Stimulated activated naive CD8-positive, alpha-beta T cell treated with anti-CD3 and anti-CD28 coated beads, Interleukin-15, Interleukin-2, amounts not matched to agents 100 ng/mL and 50 ng/mL, for 24 hours (primary cell): ENCODE results near the gene TAX1BP3.
"Not testable (repeated sequence)": the region's sequence is repeated elsewhere in the genome, so short reads cannot be mapped to it uniquely, and the experiment has no call there.

Experiments used
- H3K27ac Mint-ChIP-seq: one replicate; pipeline ENCODE4 v1.8.0; 2021; ENCODE audit warnings: mild to moderate bottlenecking, mixed read lengths
- H3K27me3 Mint-ChIP-seq: one replicate; pipeline ENCODE4 v1.8.0; 2021; ENCODE audit warnings: mixed read lengths
- H3K36me3 Mint-ChIP-seq: one replicate; pipeline ENCODE4 v1.8.0; 2021; ENCODE audit warnings: low read depth, mixed read lengths
- H3K4me1 Mint-ChIP-seq: one replicate; pipeline ENCODE4 v1.8.0; 2021; ENCODE audit warnings: low read depth, mixed read lengths
- H3K4me3 Mint-ChIP-seq: one replicate; pipeline ENCODE4 v1.8.0; 2021; ENCODE audit warnings: mild to moderate bottlenecking, mixed read lengths
- H3K9me3 Mint-ChIP-seq: one replicate; pipeline ENCODE4 v1.8.0; 2021; ENCODE audit warnings: mixed read lengths

Gene TAX1BP3, protein sequence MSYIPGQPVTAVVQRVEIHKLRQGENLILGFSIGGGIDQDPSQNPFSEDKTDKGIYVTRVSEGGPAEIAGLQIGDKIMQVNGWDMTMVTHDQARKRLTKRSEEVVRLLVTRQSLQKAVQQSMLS

DNA sequence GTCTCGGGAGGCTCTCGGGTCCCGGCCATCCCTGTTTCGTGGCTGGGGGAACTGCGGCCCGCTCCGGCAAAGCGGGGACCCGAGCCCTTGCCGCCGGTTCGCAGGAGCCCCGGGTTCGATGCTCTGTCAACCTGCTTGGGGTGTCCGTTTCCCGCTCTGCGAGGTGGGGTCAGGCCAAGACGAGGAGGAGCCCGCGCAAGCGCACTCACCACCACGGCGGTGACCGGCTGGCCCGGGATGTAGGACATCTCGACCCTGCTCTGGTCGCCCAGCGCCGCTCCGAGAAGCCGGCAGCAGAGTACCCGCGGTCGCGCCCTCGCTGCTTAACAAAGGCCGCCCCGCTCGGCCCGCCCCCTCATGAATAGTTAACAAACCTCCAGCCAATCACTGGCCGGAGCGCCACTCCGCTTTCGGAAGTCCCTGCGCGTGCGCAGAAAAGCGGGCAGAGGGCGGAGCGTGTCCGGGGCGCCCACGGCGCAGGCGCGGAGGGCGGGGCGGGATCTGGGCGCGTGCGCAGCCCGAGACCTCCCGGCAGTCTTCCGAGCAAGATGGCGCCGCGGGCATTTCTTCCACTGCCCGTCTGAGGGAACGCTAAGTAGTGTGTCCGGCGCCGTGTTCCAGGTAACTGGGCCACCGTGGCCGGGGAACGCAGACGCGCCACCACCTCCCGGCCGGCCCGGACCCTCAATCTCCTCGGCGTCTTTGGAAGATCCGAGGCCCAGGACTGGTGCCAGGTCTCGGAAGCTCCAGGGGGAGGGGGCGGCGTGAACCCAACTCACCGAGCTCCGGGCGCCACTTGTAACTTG, at the start of gene TAX1BP3, which contains the start of gene EMC6:
Gene TAX1BP3, minus strand, starts transcription at position 300 of the 806 bp plus-strand sequence. Its CDS starts 52 bp downstream, at position 248.
Gene EMC6, plus strand, starts transcription at position 534 of the 806 bp plus-strand sequence. CDS start 335 bp downstream, outside the sequence.
- H3K9me3 Mint-ChIP-seq = no peaks in the 10 kb centered on the region
- H3K4me1 Mint-ChIP-seq = peaks cover 25% of the 10 kb centered on the region
- H3K36me3 Mint-ChIP-seq = peaks cover 14% of the 10 kb centered on the region
- H3K4me3 Mint-ChIP-seq = peak within 1 kb of the TSS; percentile 94
- peak within 1 kb of the TSS; percentile 94 for H3K27ac Mint-ChIP-seq
- H3K27me3 Mint-ChIP-seq = no peaks in the 10 kb centered on the region

DNA sequence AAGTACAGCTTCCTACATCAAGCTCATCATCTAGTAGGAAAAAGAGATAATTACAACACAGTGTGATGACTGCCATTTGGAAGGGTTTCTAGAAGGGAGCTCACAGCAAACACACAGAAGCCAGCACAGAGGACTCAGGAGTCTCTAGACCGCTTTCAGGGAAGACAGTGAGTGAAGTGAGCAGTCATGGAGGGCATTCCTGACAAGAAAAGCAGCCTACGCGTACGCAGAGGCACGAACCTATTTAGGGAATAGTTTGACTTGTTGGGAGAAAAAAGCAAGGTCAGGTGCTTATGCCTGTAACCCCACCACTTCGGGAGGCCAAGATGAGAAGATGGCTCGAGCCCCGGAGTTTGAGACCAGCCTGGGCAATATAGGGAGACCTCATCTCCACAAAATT, 46.9 kb upstream of the TAX1BP3 start:
- Mint-ChIP-seq H3K9me3 (no peaks in the 10 kb centered on the region), H3K36me3 (peaks cover 68% of the 10 kb centered on the region), H3K27ac (no peak overlapping the region), H3K4me1 (peaks cover 58% of the 10 kb centered on the region), H3K27me3 (no peaks in the 10 kb centered on the region), H3K4me3 (no peak overlapping the region)

DNA sequence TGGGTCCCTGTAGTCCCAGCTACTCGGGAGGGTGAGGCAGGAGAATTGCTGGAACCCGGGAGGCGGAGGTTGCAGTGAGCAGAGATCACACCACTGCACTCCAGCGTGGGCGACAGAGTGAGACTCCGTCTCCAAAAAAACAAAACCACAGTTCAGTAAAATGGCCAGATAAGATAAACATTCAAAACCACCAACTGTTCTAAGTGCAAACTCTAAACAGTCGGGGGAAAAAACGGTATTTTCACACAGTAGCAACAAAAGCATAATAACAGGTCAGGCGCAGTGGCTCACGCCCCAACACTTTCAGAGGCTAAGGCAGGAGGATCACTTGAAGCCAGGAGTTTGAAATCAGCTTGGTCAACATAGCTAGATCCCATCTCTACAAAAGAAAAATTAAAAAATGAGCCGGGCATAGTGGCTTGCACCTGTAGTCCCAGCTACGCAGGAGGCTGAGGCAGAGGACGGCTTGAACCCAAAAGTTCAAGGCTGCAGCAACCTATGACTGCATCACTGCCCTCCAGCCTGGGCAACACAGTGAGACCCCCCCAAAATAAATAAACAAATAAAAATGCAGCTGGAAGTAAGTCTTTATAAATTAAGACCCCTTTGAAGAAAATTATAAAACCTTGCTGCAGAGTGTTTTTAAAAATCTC, 44.6 kb upstream of the TAX1BP3 start:
- H3K36me3 Mint-ChIP-seq = peaks cover 49% of the 10 kb centered on the region
- no peaks in the 10 kb centered on the region for H3K9me3 Mint-ChIP-seq
- H3K27ac Mint-ChIP-seq = peak overlapping the region; percentile 26
- no peaks in the 10 kb centered on the region for H3K27me3 Mint-ChIP-seq
- peak overlapping the region; percentile 10 for H3K4me3 Mint-ChIP-seq
- peaks cover 58% of the 10 kb centered on the region for H3K4me1 Mint-ChIP-seq

DNA sequence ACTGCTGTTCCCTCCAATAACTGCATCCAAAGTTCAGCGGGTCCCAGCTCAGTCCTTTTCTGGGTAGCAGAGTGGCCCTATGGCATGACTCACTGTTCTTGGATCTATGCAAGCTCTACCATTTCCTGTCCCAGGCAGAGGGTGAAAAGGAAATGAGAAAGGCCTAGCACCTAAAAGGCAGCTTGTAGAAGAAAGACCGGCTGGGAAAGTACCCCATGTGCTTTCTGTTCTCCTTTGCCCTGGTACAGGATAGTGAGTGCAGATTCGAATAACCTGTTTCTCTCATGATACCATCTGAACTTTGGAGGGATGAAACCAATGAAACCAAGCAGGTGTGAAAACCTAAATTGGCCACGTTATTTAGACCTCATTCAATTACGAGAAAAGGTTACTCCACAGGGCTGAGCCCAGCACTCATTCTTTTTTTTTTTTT, 42.6 kb upstream of the TAX1BP3 start:
- H3K9me3 Mint-ChIP-seq = no peaks in the 10 kb centered on the region
- H3K4me1 Mint-ChIP-seq = peaks cover 58% of the 10 kb centered on the region
- no peaks in the 10 kb centered on the region for H3K27me3 Mint-ChIP-seq
- H3K27ac Mint-ChIP-seq = peak overlapping the region; percentile 69
- H3K36me3 Mint-ChIP-seq = peaks cover 32% of the 10 kb centered on the region
- H3K4me3 Mint-ChIP-seq = peak overlapping the region; percentile 20

DNA sequence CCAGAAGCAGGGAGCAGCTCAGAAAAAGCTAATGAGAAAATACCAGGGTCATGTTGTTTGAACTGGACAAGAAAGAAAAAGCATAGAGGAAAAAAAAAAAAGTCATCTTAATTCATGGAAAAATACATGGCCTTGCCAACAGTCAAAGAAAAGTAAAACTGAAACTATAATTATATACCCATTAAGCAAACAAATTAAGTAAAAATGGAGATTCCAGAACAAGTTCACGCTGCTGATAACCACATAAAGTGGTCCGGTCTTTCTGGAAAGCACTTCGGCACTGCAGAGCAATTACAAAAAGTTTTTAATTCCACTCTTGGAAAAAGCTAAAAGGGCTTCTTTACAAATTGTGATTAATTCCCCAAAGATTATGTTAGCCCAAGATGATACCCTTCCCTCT, 40.0 kb upstream of the TAX1BP3 start:
- Mint-ChIP-seq H3K4me3 (no peak overlapping the region), H3K36me3 (peaks cover 16% of the 10 kb centered on the region), H3K27me3 (no peaks in the 10 kb centered on the region), H3K27ac (peak overlapping the region; percentile 41), H3K9me3 (no peaks in the 10 kb centered on the region), H3K4me1 (peaks cover 50% of the 10 kb centered on the region)

DNA sequence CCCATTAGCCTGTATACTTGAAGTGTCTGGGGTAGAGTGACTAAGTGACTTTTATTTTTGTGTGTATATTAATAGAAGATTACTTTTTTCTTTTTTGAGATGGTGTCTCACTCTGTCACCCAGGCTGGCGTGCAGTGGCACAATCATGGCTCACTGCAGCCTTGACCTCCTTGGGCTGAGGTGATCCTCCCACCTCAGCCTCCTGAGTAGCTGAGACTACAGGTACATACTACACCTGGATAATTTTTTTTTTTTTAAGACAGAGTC, 37.3 kb upstream of the TAX1BP3 start:
- H3K27me3 Mint-ChIP-seq, H3K4me3 Mint-ChIP-seq, H3K36me3 Mint-ChIP-seq, H3K9me3 Mint-ChIP-seq, H3K27ac Mint-ChIP-seq: not testable (repeated sequence)
- H3K4me1 Mint-ChIP-seq = peaks cover 34% of the 10 kb centered on the region

DNA sequence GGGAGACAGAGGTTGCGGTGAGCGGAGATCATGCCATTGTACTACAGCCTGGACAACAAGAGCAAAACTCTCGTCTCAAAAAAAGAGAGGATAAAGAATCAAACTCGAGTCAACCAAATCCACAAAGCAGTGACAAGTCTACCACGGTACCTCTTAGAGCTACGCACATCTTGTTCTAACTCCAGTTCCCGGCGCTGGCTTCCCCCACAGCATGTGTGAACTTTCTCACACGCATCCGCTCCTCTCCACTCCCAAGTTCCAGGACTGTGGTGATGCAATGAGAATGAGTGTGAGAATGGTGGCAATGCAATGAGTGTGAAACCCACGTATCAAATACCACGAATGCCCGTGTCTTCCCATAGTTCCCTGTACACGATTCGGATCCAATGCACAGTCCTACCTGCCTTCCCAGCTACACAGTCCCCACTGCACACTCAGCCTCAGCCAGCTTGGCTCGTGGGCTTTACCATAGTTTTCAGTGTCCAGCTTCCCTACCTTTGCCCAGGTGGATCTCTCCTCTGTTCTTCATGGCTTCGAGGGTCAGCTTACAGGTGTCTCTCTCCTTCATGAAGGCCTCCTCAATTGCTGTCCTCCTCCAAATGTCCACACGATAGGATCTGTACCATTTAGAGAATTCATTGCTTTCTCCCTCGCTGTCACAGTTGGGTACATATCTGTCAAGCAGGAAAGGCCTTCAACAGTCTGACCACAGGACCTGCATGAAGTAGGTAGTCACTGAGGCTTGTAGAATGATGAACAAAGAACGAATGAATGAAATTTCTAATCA, 36.7 kb upstream of the TAX1BP3 start:
- Mint-ChIP-seq H3K27ac (no peak overlapping the region), H3K4me3 (no peak overlapping the region), H3K27me3 (no peaks in the 10 kb centered on the region), H3K9me3 (peaks cover 3% of the 10 kb centered on the region), H3K36me3 (peaks cover 9% of the 10 kb centered on the region), H3K4me1 (peaks cover 33% of the 10 kb centered on the region)

DNA sequence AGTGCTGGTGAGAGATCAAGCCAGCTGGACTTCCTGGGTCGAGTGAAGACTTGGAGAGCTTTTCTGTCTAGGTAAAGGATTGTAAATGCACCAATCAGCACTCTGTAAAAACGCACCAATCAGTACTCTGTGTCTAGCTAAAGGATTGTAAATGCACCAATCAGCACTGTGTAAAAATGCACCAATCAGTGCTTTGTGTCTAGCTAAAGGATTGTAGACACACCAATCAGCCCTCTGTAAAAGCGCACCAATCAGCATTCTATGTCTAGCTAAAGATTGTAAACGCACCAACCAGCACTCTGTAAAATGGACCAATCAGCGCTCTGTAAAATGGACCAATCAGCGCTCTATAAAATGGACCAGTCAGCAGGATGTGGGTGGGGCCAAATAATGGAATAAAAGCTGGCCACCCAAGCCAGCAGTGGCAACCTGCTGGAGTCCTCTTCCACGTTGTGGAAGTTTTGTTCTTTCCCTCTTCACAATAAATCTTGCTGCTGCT, 33.7 kb upstream of the TAX1BP3 start:
- not testable (repeated sequence) for H3K4me3 Mint-ChIP-seq, H3K27me3 Mint-ChIP-seq, H3K36me3 Mint-ChIP-seq, H3K27ac Mint-ChIP-seq, H3K9me3 Mint-ChIP-seq
- peaks cover 13% of the 10 kb centered on the region for H3K4me1 Mint-ChIP-seq

DNA sequence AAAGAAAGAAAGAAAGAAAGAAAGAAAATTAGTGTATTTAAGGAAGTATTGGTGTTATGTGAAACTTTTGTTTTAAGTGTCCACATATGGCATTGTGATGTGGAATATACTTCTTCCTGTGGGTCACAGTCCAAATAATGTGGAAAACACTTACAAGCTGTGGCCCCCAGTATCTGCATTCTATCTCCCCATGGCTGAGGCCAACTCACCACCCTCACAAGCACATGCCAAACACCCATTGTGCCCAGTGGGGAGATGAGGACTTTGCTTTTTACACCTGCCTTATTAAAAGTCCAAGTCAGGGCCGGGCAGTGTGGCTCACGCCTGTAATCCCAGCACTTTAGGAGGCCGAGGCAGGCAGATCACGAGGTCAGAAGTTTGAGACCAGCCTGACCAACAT, 31.6 kb upstream of the TAX1BP3 start:
- no peak overlapping the region for H3K4me3 Mint-ChIP-seq
- peaks cover 9% of the 10 kb centered on the region for H3K36me3 Mint-ChIP-seq
- peaks cover 16% of the 10 kb centered on the region for H3K4me1 Mint-ChIP-seq
- no peaks in the 10 kb centered on the region for H3K27me3 Mint-ChIP-seq
- peaks cover 3% of the 10 kb centered on the region for H3K9me3 Mint-ChIP-seq
- no peak overlapping the region for H3K27ac Mint-ChIP-seq

DNA sequence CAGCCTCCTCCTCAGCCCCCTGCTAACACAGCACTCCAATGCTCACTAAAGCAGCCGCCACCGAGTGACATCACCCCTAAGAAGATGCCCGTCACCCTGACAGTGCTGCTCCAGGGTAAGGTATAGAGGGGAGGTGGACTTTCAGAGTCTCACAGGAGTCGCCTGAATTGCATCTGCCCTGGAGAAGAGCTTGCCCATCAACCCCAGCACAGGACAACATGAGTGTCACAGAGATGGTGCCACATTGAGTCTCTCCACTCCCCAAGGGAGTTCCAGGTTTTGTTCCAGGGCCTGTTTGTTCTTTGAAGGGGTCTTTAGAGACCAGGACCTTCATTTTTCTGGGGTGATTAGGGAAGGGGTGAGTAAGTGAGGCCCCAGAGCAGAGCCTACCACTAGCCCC, 29.8 kb upstream of the TAX1BP3 start:
- peaks cover 31% of the 10 kb centered on the region for H3K4me1 Mint-ChIP-seq

DNA sequence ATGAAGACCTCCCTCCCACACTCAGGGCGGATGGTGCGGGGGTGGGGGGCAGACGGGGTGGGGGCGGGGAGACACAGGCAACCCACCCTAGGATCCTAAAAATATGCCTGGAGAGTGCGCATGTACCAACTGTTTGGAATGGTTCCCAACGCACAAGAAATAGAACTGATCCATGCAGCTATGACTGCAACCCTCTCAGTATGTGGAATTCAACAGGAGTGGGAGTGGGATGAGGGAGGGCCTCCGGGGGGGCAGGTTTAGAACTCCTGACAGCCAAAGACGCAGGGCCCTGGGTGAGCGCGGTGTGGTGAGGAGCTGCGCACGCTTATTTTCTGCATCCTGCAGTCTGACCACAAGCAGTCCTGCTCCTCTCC, 28.7 kb upstream of the TAX1BP3 start:
- Mint-ChIP-seq H3K27me3 (no peaks in the 10 kb centered on the region), H3K36me3 (peaks cover 4% of the 10 kb centered on the region), H3K27ac (no peak overlapping the region), H3K4me3 (no peak overlapping the region), H3K9me3 (no peaks in the 10 kb centered on the region), H3K4me1 (peaks cover 33% of the 10 kb centered on the region)

More for the DNA sequence above, 29.8 kb upstream of the TAX1BP3 start:
- peaks cover 9% of the 10 kb centered on the region for H3K36me3 Mint-ChIP-seq
- peaks cover 3% of the 10 kb centered on the region for H3K9me3 Mint-ChIP-seq
- no peaks in the 10 kb centered on the region for H3K27me3 Mint-ChIP-seq
- no peak overlapping the region for H3K27ac Mint-ChIP-seq
- no peak overlapping the region for H3K4me3 Mint-ChIP-seq

DNA sequence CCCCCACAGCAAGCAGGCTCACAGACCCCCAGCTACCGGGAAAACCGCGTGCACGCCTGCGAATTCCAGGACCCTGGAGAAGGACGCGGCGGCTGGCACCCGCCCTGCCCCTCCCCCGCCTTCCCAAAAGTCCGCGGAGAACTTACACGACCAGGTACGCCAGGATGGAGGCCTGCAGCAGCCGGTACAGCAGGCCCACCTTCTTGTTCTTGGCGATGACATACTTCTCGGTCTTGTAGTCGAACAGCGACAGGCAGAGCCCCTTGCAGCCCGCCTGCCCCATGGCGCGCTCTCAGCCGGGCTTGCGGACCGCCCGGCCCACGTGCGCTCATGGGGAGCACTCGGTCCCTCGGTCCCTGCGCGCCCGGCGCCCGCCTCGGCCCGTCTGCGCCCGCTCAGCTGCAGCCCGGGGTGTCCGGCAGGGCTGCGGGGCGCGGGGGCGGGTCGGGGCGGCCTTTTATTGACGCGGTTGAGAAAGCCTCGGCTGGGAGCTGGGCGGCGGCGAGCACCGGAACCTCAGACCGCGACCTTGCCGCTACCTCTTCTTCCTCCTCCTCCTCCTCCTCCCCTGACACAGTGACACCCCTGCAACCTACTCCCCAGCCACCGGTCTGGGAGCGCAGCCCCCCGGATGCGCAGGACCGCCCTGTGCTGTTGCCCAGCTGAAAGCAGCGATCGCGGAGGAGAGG, 27.5 kb upstream of the TAX1BP3 start, which contains the start of gene P2RX5:
Gene P2RX5, minus strand, starts transcription at position 433 of the 689 bp plus-strand sequence. Its CDS starts 150 bp downstream, at position 283.
- Mint-ChIP-seq H3K36me3 (peaks cover under 1% of the 10 kb centered on the region), H3K9me3 (no peaks in the 10 kb centered on the region), H3K27me3 (no peaks in the 10 kb centered on the region), H3K27ac (peak within 1 kb of the TSS; percentile 89), H3K4me3 (peak within 1 kb of the TSS; percentile 88), H3K4me1 (peaks cover 34% of the 10 kb centered on the region)

DNA sequence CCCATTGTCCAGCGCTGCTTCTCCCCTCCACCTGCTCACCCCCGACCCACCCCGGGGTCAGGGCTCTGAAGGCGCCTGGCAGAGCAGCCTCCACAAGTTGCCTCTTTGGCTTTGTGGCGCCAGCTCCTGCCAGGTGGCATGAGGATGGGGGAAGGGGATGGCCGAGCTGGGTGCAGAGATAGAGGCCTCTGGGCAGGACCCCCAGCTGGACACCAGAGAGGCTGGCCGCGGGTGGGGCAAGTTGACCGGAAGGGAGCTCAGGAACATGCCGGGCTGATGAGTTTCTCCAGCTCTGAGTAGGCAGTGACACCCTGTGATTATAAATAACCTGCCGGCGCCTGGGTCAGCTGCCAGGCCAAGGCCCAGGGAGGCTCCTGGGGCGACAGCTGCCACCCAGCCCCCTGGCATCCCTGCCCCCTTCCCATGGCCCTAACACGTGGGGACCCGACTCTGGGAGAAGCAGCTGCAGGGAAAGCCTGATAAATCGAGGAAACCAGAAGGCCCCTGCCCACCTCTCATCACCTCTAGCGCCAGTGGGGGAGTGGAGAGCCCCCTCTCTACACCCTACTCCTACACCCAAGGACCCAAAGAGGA, 26.8 kb upstream of the TAX1BP3 start:
- H3K4me1 Mint-ChIP-seq = peaks cover 29% of the 10 kb centered on the region
- no peaks in the 10 kb centered on the region for H3K9me3 Mint-ChIP-seq
- peak overlapping the region; percentile 88 for H3K4me3 Mint-ChIP-seq
- no peaks in the 10 kb centered on the region for H3K27me3 Mint-ChIP-seq
- no peak overlapping the region for H3K27ac Mint-ChIP-seq
- no peaks in the 10 kb centered on the region for H3K36me3 Mint-ChIP-seq

DNA sequence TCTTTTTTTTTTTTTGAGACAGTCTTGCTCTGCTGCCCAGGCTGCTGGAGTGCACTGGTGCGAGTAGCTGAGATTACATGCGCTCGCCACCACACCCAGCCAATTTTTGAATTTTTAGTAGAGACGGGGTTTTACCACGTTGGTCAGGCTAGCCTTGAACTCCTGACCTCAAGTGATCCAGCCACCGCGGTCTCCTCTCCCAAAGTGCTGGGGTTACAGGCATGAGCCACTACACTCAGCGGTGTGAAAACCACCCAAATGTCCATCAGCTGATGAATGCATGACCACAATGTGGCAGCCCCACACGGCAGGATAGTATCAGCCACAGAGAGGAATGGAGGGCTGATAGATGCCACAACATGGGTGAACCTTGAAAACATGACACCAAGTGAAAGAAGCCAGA, 25.5 kb upstream of the TAX1BP3 start:
- Mint-ChIP-seq H3K27ac (peak overlapping the region; percentile 78), H3K9me3 (no peaks in the 10 kb centered on the region), H3K4me1 (peaks cover 34% of the 10 kb centered on the region), H3K4me3 (peak overlapping the region; percentile 88), H3K36me3 (peaks cover 3% of the 10 kb centered on the region), H3K27me3 (no peaks in the 10 kb centered on the region)
